ENCODE results near the gene NME7.
"Not testable (repeated sequence)": the region's sequence is repeated elsewhere in the genome, so short reads cannot be mapped to it uniquely, and the experiment has no call there.

Gene NME7

GRCh38 chr1:169132512-169133227, 234.9 kb downstream of the NME7 start:
- DNase-seq (ENCODE audit: low spot score), result no peak
- no peak for TF ChIP-seq CTCF (IDR thresholded peaks at IDR 0.05; ENCODE audit: extremely low read depth, insufficient read depth, missing control alignments)

GRCh38 chr1:169130683-169131082, 236.9 kb downstream of the NME7 start:
- DNase-seq (ENCODE audit: low spot score), result no peak
- in situ Hi-C loops (cut with MboI; ENCODE audit: low pct_unique_long_range_greater_than_20kb, low sequenced_read_pairs, unreplicated experiment), result no loop called here
- TF ChIP-seq CTCF (IDR thresholded peaks at IDR 0.05; ENCODE audit: extremely low read depth, insufficient read depth, missing control alignments), result no peak

More at GRCh38 chr1:169132512-169133227, 234.9 kb downstream of the NME7 start:
- in situ Hi-C loops (cut with MboI; ENCODE audit: low pct_unique_long_range_greater_than_20kb, low sequenced_read_pairs, unreplicated experiment), result no loop called here

GRCh38 chr1:169129109-169129784, 238.3 kb downstream of the NME7 start:
- in situ Hi-C loops (cut with MboI; ENCODE audit: low pct_unique_long_range_greater_than_20kb, low sequenced_read_pairs, unreplicated experiment), result no loop called here
- DNase-seq (ENCODE audit: low spot score), result no peak
- no peak for TF ChIP-seq CTCF (IDR thresholded peaks at IDR 0.05; ENCODE audit: extremely low read depth, insufficient read depth, missing control alignments)

- in situ Hi-C loops (cut with MboI; ENCODE audit: low pct_unique_long_range_greater_than_20kb, low sequenced_read_pairs, unreplicated experiment), result no loop called here
- no peak for DNase-seq (ENCODE audit: low spot score)
- TF ChIP-seq CTCF (IDR thresholded peaks at IDR 0.05; ENCODE audit: extremely low read depth, insufficient read depth, missing control alignments), result no peak
Observed at GRCh38 chr1:169128562-169128961, 239.0 kb downstream of the NME7 start.

- in situ Hi-C loops (cut with MboI; ENCODE audit: low pct_unique_long_range_greater_than_20kb, low sequenced_read_pairs, unreplicated experiment), result no loop called here
- DNase-seq (ENCODE audit: low spot score), result no peak
- TF ChIP-seq CTCF (IDR thresholded peaks at IDR 0.05; ENCODE audit: extremely low read depth, insufficient read depth, missing control alignments), result no peak
Observed at GRCh38 chr1:169127305-169127704, 240.3 kb downstream of the NME7 start.

GRCh38 chr1:169126335-169126734, 241.3 kb downstream of the NME7 start:
- DNase-seq (ENCODE audit: low spot score), result no peak
- TF ChIP-seq CTCF (IDR thresholded peaks at IDR 0.05; ENCODE audit: extremely low read depth, insufficient read depth, missing control alignments), result no peak
- in situ Hi-C loops (cut with MboI; ENCODE audit: low pct_unique_long_range_greater_than_20kb, low sequenced_read_pairs, unreplicated experiment), result no loop called here

GRCh38 chr1:169125597-169125996, 242.0 kb downstream of the NME7 start:
- in situ Hi-C loops (cut with MboI; ENCODE audit: low pct_unique_long_range_greater_than_20kb, low sequenced_read_pairs, unreplicated experiment); DNase-seq (ENCODE audit: low spot score): not testable (repeated sequence)
